Activated naive CD4-positive, alpha-beta T cell treated with anti-CD3 and anti-CD28 coated beads, Interleukin-2, amount 10 ng/mL, durations not matched to agents 7 days and 5 days (primary cell): Measurements from ENCODE around the gene ANGPTL2.

Source experiments
- CTCF ChIA-PET: fragments of 350-600 bp; sonication (Branson Sonifier 250); formaldehyde crosslinking; loops from one replicate; lab custom pipeline; 2021; ENCODE audit warnings: antibody characterized with exemption; lab: Charles Lee
- DNase-seq: peaks from one replicate; pipeline ENCODE4 v3.0.0-alpha.2; 2020
- H3K27ac Mint-ChIP-seq: one replicate; pipeline ENCODE4 v1.8.0; 2021; ENCODE audit warnings: mild to moderate bottlenecking, moderate library complexity, mixed read lengths
- H3K27me3 Mint-ChIP-seq: one replicate; pipeline ENCODE4 v1.8.0; 2021; ENCODE audit warnings: mild to moderate bottlenecking, mixed read lengths
- H3K36me3 Mint-ChIP-seq: one replicate; pipeline ENCODE4 v1.8.0; 2021; ENCODE audit warnings: mixed read lengths
- H3K4me1 Mint-ChIP-seq: one replicate; pipeline ENCODE4 v1.8.0; 2021; ENCODE audit warnings: mixed read lengths
- H3K4me3 Mint-ChIP-seq: one replicate; pipeline ENCODE4 v1.8.0; 2021; ENCODE audit warnings: mild to moderate bottlenecking, moderate library complexity, mixed read lengths
- H3K9me3 Mint-ChIP-seq: one replicate; pipeline ENCODE4 v1.8.0; 2021; ENCODE audit warnings: mixed read lengths

Gene ANGPTL2

DNA sequence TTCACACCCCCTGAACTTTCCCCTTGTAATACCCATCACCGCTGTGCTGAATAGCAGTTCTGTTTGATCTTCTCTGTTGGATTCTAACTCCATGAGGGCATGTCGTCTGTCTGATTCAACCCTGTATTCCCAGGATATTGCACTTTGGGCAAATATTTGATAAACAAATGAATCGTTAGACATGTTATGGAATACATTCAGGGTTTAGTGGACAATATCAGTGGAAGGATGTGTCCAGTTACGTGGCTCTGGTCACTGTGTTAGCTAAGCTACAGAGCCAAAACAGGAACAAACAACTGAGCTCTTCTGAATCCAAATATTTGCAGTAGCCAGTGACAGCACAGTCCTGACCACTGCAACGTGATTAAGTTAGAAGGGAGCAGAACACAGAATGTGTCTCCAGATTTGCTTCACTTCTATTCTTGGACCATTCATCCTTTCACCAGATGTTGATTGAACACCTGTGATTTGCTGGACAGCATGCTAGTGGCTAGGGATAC, 13.2 kb downstream of the ANGPTL2 start:
- CTCF ChIA-PET: no interaction called here
- Mint-ChIP-seq H3K36me3 (no peaks in the 10 kb centered on the region), H3K9me3 (no peaks in the 10 kb centered on the region), H3K27me3 (peaks cover 41% of the 10 kb centered on the region), H3K4me3 (no peak overlapping the region), H3K4me1 (no peaks in the 10 kb centered on the region), H3K27ac (no peak overlapping the region)
- no peak for DNase-seq

- CTCF ChIA-PET: no interaction called here
- Mint-ChIP-seq H3K27ac (no peak overlapping the region), H3K4me3 (no peak overlapping the region), H3K9me3 (no peaks in the 10 kb centered on the region), H3K27me3 (peaks cover 49% of the 10 kb centered on the region), H3K36me3 (no peaks in the 10 kb centered on the region), H3K4me1 (no peaks in the 10 kb centered on the region)
- no peak for DNase-seq
Measured at GRCh38 chr9:127107929-127108876, 14.2 kb downstream of the ANGPTL2 start.

DNA sequence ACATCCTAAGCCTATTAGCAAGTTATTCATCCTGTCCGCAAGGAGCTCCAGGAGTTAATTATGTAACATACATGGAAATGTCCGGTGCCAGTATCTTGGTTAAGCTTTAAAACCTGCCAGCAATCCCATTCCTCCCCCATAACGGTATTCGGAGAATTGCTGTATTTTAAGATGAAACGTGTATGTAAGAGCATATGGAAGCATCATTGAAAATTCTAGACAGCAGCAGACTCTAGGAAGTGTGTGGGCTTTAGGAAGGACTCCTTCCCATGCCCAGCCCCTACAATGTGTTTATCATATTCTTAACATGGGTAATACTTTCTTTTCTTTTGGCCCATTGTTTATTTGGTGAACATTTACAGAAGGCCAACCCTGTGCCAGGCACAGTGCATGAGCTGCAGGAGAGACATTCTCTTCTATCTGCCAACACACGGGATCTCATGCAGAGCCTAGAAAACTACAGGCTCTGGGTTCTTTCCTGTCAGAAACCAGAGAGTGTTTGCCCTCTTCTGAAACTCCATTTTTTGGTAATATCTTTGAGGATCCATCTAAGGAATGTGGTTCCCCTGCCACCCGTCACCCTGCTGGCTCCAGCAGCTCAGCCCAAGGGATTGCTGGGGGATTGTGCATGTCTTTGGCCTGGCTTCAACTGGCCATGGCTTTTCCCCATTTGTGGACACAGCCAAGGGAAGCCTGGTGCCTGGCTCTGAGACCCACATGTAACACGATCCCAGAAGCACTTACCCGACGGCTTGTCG, 15.1 kb downstream of the ANGPTL2 start:
- H3K4me1 Mint-ChIP-seq: no peaks in the 10 kb centered on the region
- no peak for DNase-seq
- H3K9me3 Mint-ChIP-seq: no peaks in the 10 kb centered on the region
- no peak overlapping the region for H3K27ac Mint-ChIP-seq
- no peak overlapping the region for H3K4me3 Mint-ChIP-seq
- no peaks in the 10 kb centered on the region for H3K36me3 Mint-ChIP-seq
- peaks cover 55% of the 10 kb centered on the region for H3K27me3 Mint-ChIP-seq
- CTCF ChIA-PET: no interaction called here

- DNase-seq: no peak
- H3K36me3 Mint-ChIP-seq: no peaks in the 10 kb centered on the region
- CTCF ChIA-PET: no interaction called here
- no peaks in the 10 kb centered on the region for H3K9me3 Mint-ChIP-seq
- H3K27ac Mint-ChIP-seq: no peak overlapping the region
- peaks cover 57% of the 10 kb centered on the region for H3K27me3 Mint-ChIP-seq
- no peaks in the 10 kb centered on the region for H3K4me1 Mint-ChIP-seq
- H3K4me3 Mint-ChIP-seq: no peak overlapping the region
Measured at GRCh38 chr9:127106466-127106855, 16.0 kb downstream of the ANGPTL2 start.

DNA sequence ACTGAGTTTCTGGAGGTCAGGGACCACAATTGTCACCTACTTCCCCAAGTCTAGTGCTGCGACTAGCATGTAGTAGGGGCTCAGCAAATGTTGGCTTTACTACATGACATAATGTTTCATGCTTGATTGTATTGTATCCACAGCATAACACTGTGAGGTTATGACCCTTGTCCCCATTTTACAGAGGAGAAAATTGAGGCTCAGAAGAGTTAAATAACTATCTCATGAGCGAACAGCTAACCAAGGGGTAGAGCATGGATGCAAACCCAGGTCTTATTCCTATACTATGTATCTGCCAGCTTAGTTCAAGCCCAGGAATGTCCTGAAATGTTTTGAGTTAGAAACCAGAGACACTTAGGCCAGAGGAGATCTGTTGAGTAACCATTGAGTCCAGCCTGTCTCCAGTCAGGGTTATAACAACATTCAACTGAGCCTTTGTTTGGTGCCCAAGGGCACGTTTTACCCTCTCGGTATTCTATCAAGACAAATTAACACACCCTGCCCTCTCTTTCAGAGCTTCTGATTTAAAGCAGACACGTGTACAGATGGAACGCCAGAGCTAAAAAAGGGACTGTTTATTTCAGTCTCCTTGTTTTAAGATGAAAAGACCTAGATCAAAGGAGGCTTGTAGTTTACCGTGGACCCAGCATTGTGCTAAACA, 16.5 kb downstream of the ANGPTL2 start:
- CTCF ChIA-PET: no interaction called here
- DNase-seq: no peak
- Mint-ChIP-seq H3K36me3 (no peaks in the 10 kb centered on the region), H3K4me1 (no peaks in the 10 kb centered on the region), H3K4me3 (no peak overlapping the region), H3K9me3 (no peaks in the 10 kb centered on the region), H3K27ac (no peak overlapping the region), H3K27me3 (peaks cover 62% of the 10 kb centered on the region)

DNA sequence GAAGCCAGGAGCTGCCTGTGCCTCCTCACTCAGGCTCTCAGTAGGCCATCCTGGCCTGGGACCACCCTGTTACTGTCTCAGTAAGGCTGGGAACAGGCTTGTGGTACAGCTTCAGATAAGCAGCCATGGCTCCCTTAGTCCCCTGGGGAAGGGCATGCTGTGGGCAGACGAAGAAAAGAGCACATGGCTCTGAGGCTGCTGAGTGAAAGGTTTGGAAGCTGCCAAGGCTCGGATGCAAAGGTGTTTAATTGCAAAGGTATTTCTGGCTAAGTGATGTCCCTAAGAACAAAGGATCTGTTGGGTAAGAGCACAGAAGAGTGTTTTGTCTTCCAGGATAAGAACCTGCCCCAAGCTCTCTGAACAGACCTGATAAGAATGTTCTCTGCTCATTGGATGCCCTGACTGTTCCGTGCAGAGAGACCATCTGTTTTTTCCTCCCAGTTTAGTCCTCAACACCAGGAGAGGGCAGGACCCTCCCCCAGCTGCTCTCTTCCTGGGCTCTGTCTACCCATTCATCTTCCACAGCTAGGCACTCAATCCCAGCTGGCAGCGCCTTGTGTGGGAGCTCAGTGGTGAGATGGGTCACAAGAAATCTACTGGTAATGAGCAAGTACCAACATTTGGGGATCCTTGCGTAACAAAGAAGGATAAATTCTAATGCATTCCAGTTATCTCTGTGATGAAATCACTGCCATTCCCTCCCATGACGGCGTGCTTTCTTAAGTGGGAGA, 17.7 kb downstream of the ANGPTL2 start:
- DNase-seq: no peak
- no peaks in the 10 kb centered on the region for H3K4me1 Mint-ChIP-seq
- no peak overlapping the region for H3K4me3 Mint-ChIP-seq
- no peaks in the 10 kb centered on the region for H3K9me3 Mint-ChIP-seq
- H3K36me3 Mint-ChIP-seq: no peaks in the 10 kb centered on the region
- CTCF ChIA-PET: no interaction called here
- H3K27me3 Mint-ChIP-seq: peaks cover 51% of the 10 kb centered on the region
- no peak overlapping the region for H3K27ac Mint-ChIP-seq

GRCh38 chr9:127102788-127103187, 19.6 kb downstream of the ANGPTL2 start:
- H3K4me1 Mint-ChIP-seq: no peaks in the 10 kb centered on the region
- H3K36me3 Mint-ChIP-seq: no peaks in the 10 kb centered on the region
- H3K27me3 Mint-ChIP-seq: peaks cover 49% of the 10 kb centered on the region
- H3K27ac Mint-ChIP-seq: no peak overlapping the region
- DNase-seq: no peak
- CTCF ChIA-PET: interaction anchor here (0.6 kb wide), 1 partner anchor 14 kb away, joined by 3 read pairs; no protein-coding TSS in a partner anchor
- H3K9me3 Mint-ChIP-seq: no peaks in the 10 kb centered on the region
- no peak overlapping the region for H3K4me3 Mint-ChIP-seq

- DNase-seq: no peak
- Mint-ChIP-seq H3K36me3 (no peaks in the 10 kb centered on the region), H3K27ac (no peak overlapping the region), H3K4me1 (no peaks in the 10 kb centered on the region), H3K27me3 (peaks cover 49% of the 10 kb centered on the region), H3K9me3 (no peaks in the 10 kb centered on the region), H3K4me3 (no peak overlapping the region)
- CTCF ChIA-PET: interaction anchor here (0.6 kb wide), 1 partner anchor 15 kb away, joined by 3 read pairs; no protein-coding TSS in a partner anchor
Measured at GRCh38 chr9:127102176-127102575, 20.3 kb downstream of the ANGPTL2 start.

- CTCF ChIA-PET: no interaction called here
- Mint-ChIP-seq H3K27ac (no peak overlapping the region), H3K27me3 (peaks cover 48% of the 10 kb centered on the region), H3K4me1 (peaks cover 3% of the 10 kb centered on the region), H3K36me3 (no peaks in the 10 kb centered on the region), H3K4me3 (no peak overlapping the region), H3K9me3 (no peaks in the 10 kb centered on the region)
- no peak for DNase-seq
Measured at GRCh38 chr9:127099664-127100063, 22.8 kb downstream of the ANGPTL2 start.

GRCh38 chr9:127098916-127099553, 23.4 kb downstream of the ANGPTL2 start:
- CTCF ChIA-PET: no interaction called here
- peaks cover 42% of the 10 kb centered on the region for H3K27me3 Mint-ChIP-seq
- H3K4me1 Mint-ChIP-seq: peaks cover 3% of the 10 kb centered on the region
- H3K27ac Mint-ChIP-seq: no peak overlapping the region
- DNase-seq: no peak
- no peak overlapping the region for H3K4me3 Mint-ChIP-seq
- no peaks in the 10 kb centered on the region for H3K9me3 Mint-ChIP-seq
- H3K36me3 Mint-ChIP-seq: no peaks in the 10 kb centered on the region

DNA sequence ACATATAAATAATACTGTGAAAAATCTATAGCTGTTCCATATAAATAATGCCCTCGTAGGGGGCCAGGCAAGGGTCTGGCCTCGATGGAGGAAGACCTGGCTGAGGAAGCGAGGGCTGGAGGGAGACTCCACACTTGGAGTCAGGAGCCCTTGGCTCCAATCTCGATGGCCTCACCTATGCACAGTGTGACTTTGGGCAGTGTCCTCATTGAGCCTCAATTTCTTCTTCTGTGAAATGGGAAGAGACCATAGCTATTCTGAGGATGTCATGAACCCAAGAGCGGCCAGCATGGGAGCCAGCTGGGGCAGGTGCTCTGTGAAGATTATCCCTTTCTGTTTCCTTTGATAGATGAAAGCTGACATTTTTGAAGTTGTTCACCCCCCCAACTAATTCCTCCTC, 24.8 kb downstream of the ANGPTL2 start:
- Mint-ChIP-seq H3K9me3 (no peaks in the 10 kb centered on the region), H3K4me3 (no peak overlapping the region), H3K4me1 (peaks cover 3% of the 10 kb centered on the region), H3K27ac (no peak overlapping the region), H3K27me3 (peaks cover 38% of the 10 kb centered on the region), H3K36me3 (no peaks in the 10 kb centered on the region)
- CTCF ChIA-PET: no interaction called here
- no peak for DNase-seq

- Mint-ChIP-seq H3K4me1 (peaks cover 3% of the 10 kb centered on the region), H3K27ac (no peak overlapping the region), H3K4me3 (no peak overlapping the region), H3K27me3 (peaks cover 34% of the 10 kb centered on the region), H3K9me3 (no peaks in the 10 kb centered on the region), H3K36me3 (no peaks in the 10 kb centered on the region)
- DNase-seq: no peak
- CTCF ChIA-PET: interaction anchor here (0.5 kb wide), 1 partner anchor 38 kb away, joined by 3 read pairs; no protein-coding TSS in a partner anchor
Measured at GRCh38 chr9:127096208-127096607, 26.2 kb downstream of the ANGPTL2 start.

DNA sequence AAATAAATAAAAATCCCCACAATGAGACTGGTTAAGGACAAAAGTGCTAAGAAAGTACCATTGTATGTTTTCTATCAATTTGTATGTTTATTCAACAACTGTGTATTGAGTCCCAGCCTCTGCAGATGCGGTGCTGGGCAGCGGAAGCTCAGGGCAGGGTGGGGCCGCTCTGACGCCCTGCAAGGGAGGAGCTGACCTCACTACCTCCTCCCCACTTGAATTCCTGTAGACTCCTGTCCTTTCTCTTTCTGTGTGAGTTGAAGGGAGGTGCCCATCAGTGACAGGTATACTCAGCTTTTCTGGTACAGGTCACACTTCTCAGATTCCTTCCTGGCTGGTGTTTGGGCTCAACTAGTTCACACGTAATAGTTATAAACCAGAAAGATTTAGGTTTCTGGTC, 27.0 kb downstream of the ANGPTL2 start:
- DNase-seq: no peak
- Mint-ChIP-seq H3K9me3 (no peaks in the 10 kb centered on the region), H3K4me1 (peaks cover 3% of the 10 kb centered on the region), H3K4me3 (no peak overlapping the region), H3K27me3 (peaks cover 30% of the 10 kb centered on the region), H3K27ac (no peak overlapping the region), H3K36me3 (no peaks in the 10 kb centered on the region)
- CTCF ChIA-PET: no interaction called here
